T-helper 1 cell treated with Interleukin-12 subunit alpha and Interleukin-12 subunit beta and Interleukin-4 antibody, amounts not matched to agents 30 μg/mL and 1 μg/mL, for 36 hours (primary cell): ENCODE results near the gene NUDCD3.
"Not testable (repeated sequence)": the region's sequence is repeated elsewhere in the genome, so short reads cannot be mapped to it uniquely, and the experiment has no call there.

Experiments used
- H3K27ac Mint-ChIP-seq: one replicate; pipeline ENCODE4 v1.8.0; 2021; ENCODE audit warnings: mild to moderate bottlenecking, mixed read lengths
- H3K27me3 Mint-ChIP-seq: one replicate; pipeline ENCODE4 v1.8.0; 2021; ENCODE audit warnings: low read depth, mixed read lengths
- H3K36me3 Mint-ChIP-seq: one replicate; pipeline ENCODE4 v1.8.0; 2021; ENCODE audit warnings: low read depth, mixed read lengths
- H3K4me1 Mint-ChIP-seq: one replicate; pipeline ENCODE4 v1.8.0; 2021; ENCODE audit warnings: low read depth, mixed read lengths
- H3K4me3 Mint-ChIP-seq: one replicate; pipeline ENCODE4 v1.8.0; 2021; ENCODE audit warnings: mild to moderate bottlenecking, moderate library complexity, mixed read lengths
- H3K9me3 Mint-ChIP-seq: one replicate; pipeline ENCODE4 v1.8.0; 2021; ENCODE audit warnings: mixed read lengths

NUDCD3 gene

DNA sequence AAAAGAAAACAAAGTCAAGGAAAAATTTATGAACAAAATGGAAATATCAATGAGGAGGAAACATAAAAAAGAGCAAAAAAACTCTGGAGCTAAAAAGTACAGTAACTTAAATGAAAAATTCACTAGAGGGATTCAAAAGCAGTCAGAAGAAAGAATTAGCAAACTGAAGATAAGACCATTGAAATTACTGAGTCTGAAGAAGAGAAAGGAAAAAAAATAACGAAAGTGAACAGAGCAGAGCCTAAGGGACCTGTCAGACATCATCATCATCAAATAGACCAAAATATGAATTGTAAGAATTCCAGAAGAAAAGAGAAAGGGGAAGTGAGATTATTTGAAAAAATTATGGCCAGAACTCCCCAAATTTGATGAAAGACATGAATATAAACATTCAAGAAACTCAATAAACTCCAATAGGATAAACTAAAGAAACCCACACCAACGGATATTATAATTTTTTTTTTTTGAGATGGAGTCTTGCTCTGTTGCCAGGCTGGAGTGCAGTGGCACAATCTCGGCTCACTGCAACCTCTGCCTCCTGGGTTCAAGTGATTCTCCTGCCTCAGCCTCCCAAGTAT is 34.4 kb upstream of the NUDCD3 start:
- peaks cover 13% of the 10 kb centered on the region for H3K9me3 Mint-ChIP-seq
- H3K4me1 Mint-ChIP-seq: no peaks in the 10 kb centered on the region
- no peak overlapping the region for H3K27ac Mint-ChIP-seq
- H3K36me3 Mint-ChIP-seq: peaks cover 3% of the 10 kb centered on the region
- no peak overlapping the region for H3K4me3 Mint-ChIP-seq
- H3K27me3 Mint-ChIP-seq: peaks cover 14% of the 10 kb centered on the region

DNA sequence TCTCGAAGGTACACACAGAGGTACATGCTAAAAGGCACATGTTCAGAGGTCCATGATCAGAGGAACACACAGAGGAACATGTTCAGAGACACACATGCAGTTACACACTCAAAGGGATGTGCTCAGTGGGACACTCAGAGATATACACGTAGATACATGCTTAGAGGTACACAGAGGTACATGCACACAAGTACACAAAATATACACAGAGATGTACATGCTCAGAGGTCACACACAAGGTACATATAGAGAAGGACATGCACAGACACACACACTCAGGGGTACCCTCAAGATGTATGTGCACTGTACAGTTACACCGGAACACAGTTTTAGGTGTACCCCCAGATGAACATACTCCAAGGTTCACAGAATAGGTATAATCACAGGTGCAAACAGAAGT is 31.9 kb upstream of the NUDCD3 start:
- H3K4me3 Mint-ChIP-seq: no peak overlapping the region
- peaks cover 10% of the 10 kb centered on the region for H3K9me3 Mint-ChIP-seq
- H3K27me3 Mint-ChIP-seq: peaks cover 14% of the 10 kb centered on the region
- peaks cover 3% of the 10 kb centered on the region for H3K36me3 Mint-ChIP-seq
- no peaks in the 10 kb centered on the region for H3K4me1 Mint-ChIP-seq
- H3K27ac Mint-ChIP-seq: no peak overlapping the region

DNA sequence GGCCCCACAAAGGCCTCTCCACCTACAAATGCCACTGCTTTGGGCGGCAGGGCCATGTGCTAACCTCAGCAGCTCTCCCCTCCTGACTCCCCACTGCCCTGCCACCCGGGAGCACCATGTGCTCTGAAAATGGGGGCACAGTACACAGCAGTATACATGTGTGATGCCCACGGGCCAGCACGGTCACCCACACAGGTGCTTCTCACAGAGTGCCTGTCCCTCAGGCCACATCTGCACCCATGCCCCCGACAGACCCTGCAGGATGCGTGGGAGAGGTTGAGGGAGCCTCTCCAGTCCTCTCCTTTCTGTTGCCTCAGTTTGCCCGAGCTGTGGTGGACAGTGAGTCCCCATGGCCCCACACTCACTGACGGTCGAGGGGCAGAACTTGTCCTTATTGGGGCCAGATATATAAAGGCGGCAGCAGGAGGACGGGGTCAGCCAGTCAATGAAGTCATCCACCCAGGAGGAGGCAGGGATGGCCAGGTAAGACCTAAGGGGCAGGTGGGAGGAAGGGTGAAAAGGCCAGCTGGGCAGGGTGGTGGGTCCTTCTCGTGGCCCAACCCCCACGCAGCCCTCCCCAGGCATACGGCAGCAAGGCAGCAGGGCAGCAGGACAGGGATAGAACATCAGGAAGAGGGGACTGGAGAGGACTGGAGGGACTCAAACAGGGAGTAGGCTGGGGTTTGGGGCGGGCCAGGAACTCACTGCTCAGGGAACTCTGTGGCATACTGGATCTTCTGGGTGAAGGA is 31.1 kb upstream of the NUDCD3 start:
- no peak overlapping the region for H3K27ac Mint-ChIP-seq
- no peak overlapping the region for H3K4me3 Mint-ChIP-seq
- peaks cover 3% of the 10 kb centered on the region for H3K36me3 Mint-ChIP-seq
- H3K9me3 Mint-ChIP-seq: peaks cover 10% of the 10 kb centered on the region
- H3K27me3 Mint-ChIP-seq: peaks cover 14% of the 10 kb centered on the region
- H3K4me1 Mint-ChIP-seq: no peaks in the 10 kb centered on the region

DNA sequence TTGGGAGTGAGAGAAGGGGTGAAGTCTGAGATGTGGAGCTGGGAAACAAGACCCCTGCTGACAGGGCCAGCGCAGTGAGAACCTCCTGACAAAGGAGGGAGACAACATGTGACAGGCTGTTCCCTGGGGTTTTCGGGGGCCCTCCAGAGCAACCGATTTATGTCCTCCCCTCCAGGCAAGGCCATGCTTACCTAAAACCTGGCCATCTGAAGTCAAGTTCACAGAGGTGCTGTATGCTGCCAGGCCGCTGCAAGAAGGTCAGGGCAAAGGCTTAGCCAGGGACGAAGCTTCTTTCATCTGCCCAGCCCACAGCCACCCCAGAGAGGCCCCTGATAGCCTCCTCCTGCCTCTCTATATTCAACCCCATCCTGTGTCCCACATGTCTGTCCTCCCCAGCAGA is 30.1 kb upstream of the NUDCD3 start:
- H3K36me3 Mint-ChIP-seq: peaks cover 3% of the 10 kb centered on the region
- H3K27ac Mint-ChIP-seq: no peak overlapping the region
- H3K27me3 Mint-ChIP-seq: peaks cover 14% of the 10 kb centered on the region
- no peak overlapping the region for H3K4me3 Mint-ChIP-seq
- no peaks in the 10 kb centered on the region for H3K4me1 Mint-ChIP-seq
- H3K9me3 Mint-ChIP-seq: peaks cover 10% of the 10 kb centered on the region

DNA sequence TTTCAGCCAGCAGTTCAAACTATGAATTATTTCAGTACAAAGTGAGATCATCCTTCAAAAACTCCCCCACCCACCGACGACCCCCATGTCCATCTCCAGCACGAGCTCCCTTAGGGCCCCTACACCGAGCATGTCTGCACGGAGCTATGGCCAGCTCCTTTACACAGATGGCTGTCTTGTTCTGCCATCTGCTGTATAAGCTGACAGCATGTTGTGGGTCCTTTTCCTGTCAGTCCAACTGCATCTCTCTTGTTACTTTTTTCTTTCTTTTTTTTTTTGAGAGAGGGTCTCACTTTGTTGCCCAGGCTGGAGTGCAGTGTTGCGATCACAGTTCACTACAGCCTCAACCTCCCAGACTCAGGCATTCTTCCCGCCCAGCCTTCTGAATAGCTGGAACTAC is 29.1 kb upstream of the NUDCD3 start:
- Mint-ChIP-seq H3K4me1 (no peaks in the 10 kb centered on the region), H3K27me3 (peaks cover 9% of the 10 kb centered on the region), H3K36me3 (no peaks in the 10 kb centered on the region), H3K4me3 (no peak overlapping the region), H3K9me3 (peaks cover 5% of the 10 kb centered on the region), H3K27ac (no peak overlapping the region)

DNA sequence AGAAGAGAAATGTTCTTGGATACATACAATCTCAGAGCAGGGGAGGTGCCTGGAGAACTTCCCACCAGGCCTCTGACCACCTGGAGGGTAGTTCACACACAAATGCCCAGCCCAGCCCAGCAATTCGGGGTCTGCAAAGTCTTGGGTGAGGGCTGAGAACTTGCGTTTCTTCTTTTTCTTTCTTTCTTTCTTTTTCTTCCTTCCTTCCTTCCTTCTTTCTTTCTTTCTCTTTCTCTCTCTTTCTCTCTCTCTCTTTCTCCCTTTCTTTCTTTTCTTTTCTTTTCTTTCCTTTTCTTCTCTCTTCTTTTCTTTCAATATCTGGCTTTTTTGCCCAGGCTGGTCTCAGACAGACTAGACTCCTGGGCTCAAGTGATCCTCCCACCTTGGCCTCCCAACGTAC is 28.3 kb upstream of the NUDCD3 start:
- Mint-ChIP-seq H3K27ac (no peak overlapping the region), H3K36me3 (no peaks in the 10 kb centered on the region), H3K4me1 (no peaks in the 10 kb centered on the region), H3K9me3 (peaks cover under 1% of the 10 kb centered on the region), H3K4me3 (no peak overlapping the region), H3K27me3 (peaks cover 4% of the 10 kb centered on the region)

DNA sequence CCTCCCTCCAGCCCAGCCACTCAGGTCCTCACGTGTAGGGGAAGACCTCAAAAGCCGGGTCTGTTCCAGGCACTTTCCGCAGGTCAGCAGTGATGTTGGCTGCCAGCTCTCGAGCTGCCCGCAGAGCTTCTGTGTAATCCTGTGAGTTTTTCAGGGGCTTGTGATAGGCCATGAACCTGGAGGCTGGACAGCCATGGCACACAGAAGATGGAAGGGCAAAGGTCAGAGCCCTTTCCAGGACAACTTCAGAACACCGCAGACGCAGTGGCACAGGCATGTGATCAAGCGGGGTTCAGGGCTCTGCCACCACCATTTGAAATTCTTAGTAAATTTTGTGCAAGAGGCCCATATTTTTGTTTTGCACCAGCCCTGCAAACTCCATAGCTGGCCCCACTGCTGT is 26.7 kb upstream of the NUDCD3 start:
- H3K4me1 Mint-ChIP-seq: no peaks in the 10 kb centered on the region
- H3K36me3 Mint-ChIP-seq: no peaks in the 10 kb centered on the region
- H3K27me3 Mint-ChIP-seq: peaks cover 4% of the 10 kb centered on the region
- H3K9me3 Mint-ChIP-seq: no peaks in the 10 kb centered on the region
- H3K4me3 Mint-ChIP-seq: no peak overlapping the region
- no peak overlapping the region for H3K27ac Mint-ChIP-seq

GRCh38 chr7:44515590-44516268 is 25.3 kb upstream of the NUDCD3 start:
- Mint-ChIP-seq H3K9me3 (no peaks in the 10 kb centered on the region), H3K27ac (no peak overlapping the region), H3K27me3 (peaks cover under 1% of the 10 kb centered on the region), H3K36me3 (no peaks in the 10 kb centered on the region), H3K4me1 (no peaks in the 10 kb centered on the region), H3K4me3 (no peak overlapping the region)

DNA sequence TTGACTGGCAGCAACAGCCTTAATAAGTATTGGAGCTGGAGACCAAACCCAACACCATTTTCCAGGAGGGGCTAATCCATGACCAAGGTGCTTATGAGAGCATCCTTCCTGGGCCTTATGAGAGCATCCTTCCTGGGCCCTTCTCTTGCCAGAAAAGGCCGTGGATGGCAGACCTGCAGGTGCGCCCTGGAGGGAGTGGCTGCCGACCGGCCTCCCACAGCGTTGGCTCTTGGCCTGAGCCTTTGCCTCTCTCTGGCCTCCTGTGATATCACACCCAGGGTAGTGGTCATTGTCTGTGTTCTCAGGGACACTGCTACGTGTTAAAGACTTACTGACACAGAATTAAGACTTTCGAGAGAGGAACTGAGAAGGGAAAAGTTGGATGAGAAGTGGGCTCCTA is 22.3 kb upstream of the NUDCD3 start:
- Mint-ChIP-seq H3K27me3 (no peaks in the 10 kb centered on the region), H3K27ac (no peak overlapping the region), H3K36me3 (peaks cover 3% of the 10 kb centered on the region), H3K4me1 (no peaks in the 10 kb centered on the region), H3K4me3 (no peak overlapping the region), H3K9me3 (peaks cover 6% of the 10 kb centered on the region)

- Mint-ChIP-seq H3K36me3 (peaks cover 3% of the 10 kb centered on the region), H3K4me3 (no peak overlapping the region), H3K27me3 (no peaks in the 10 kb centered on the region), H3K9me3 (peaks cover 6% of the 10 kb centered on the region), H3K4me1 (no peaks in the 10 kb centered on the region), H3K27ac (no peak overlapping the region)
Observed at GRCh38 chr7:44511863-44512468, 21.5 kb upstream of the NUDCD3 start.

- H3K36me3 Mint-ChIP-seq: peaks cover 3% of the 10 kb centered on the region
- no peaks in the 10 kb centered on the region for H3K27me3 Mint-ChIP-seq
- no peaks in the 10 kb centered on the region for H3K4me1 Mint-ChIP-seq
- H3K4me3 Mint-ChIP-seq: no peak overlapping the region
- H3K27ac Mint-ChIP-seq: no peak overlapping the region
- peaks cover 9% of the 10 kb centered on the region for H3K9me3 Mint-ChIP-seq
Observed at GRCh38 chr7:44511236-44511635, 20.8 kb upstream of the NUDCD3 start.

DNA sequence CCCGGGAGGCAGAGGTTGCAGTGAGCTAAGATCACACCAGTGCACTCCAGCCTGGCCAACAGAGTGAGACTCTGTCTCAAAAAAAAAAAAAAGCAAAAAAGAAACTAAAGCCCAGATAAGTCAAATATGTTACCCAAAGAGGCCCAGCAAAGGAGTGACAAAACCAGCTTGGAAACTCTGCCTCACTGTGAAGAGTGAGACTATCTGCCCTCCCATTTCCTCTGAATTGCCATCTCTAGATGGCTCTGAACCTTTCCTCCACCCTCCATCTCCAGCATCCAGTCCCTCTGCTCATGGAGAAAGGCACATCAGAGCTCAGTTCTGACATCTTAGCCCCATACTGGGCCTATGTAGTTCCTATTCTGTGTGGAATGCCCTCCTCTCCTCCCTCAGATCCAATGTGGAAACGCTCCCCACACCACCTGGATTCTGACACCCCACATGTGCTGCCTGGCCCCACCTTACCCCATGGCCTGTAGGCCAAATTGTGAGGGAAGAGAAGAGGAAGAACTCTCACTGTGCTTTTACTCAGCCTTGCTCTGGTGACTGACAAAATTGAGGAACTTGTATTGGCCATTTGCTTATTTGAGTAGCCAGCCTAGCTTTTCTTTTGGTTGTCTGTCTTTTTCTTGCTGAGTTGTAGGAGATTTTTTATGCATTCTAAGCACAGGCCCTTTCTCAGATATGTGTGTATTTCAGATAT is 18.0 kb upstream of the NUDCD3 start:
- no peak overlapping the region for H3K4me3 Mint-ChIP-seq
- H3K9me3 Mint-ChIP-seq: peaks cover 13% of the 10 kb centered on the region
- no peaks in the 10 kb centered on the region for H3K4me1 Mint-ChIP-seq
- no peak overlapping the region for H3K27ac Mint-ChIP-seq
- peaks cover 3% of the 10 kb centered on the region for H3K36me3 Mint-ChIP-seq
- H3K27me3 Mint-ChIP-seq: no peaks in the 10 kb centered on the region

DNA sequence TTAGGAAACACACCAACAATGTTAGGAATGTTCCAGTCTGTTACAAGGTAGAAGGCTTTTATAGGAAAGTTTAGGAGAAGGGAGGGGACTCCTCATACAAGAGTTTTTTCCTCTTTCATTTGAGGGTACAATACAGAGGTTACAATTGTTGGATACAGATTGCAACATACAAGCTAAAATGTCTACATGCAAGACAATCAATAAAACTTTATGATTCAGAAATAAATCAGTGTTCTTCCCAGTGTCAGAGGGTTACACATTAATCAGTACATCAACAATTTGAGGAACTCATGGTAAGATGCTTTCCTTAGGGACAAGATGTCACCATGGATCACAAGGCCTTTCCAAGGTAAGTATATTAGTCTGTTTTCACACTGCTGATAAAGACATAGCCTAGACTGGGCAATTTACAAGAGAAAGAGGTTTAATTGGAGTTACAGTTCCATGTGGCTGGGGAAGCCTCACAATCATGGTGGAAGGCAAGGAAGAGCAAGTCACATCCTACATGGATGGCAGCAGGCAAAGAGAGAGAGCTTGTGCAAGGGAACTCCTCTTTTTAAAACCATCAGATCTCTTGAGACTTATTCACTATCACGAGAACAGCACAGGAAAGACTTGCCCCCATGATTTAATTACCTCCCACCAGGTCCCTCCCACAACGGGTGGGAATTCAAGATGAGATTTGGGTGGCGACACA is 16.3 kb upstream of the NUDCD3 start:
- H3K9me3 Mint-ChIP-seq: peaks cover 13% of the 10 kb centered on the region
- not testable (repeated sequence) for H3K4me3 Mint-ChIP-seq, H3K27ac Mint-ChIP-seq, H3K27me3 Mint-ChIP-seq, H3K4me1 Mint-ChIP-seq, H3K36me3 Mint-ChIP-seq

GRCh38 chr7:44505595-44505994 is 15.1 kb upstream of the NUDCD3 start:
- Mint-ChIP-seq H3K4me3 (no peak overlapping the region), H3K4me1 (no peaks in the 10 kb centered on the region), H3K36me3 (peaks cover 3% of the 10 kb centered on the region), H3K9me3 (peaks cover 13% of the 10 kb centered on the region), H3K27ac (no peak overlapping the region), H3K27me3 (no peaks in the 10 kb centered on the region)
